Anterior cingulate cortex (tissue), 58 donors: ENCODE measurements around the gene OR6N2.

Experiments used
- DNase-seq, 58 donors: peaks; one replicate each; lab custom pipeline; 2025; lab: John Stamatoyannopoulos, UW

Gene OR6N2

DNA sequence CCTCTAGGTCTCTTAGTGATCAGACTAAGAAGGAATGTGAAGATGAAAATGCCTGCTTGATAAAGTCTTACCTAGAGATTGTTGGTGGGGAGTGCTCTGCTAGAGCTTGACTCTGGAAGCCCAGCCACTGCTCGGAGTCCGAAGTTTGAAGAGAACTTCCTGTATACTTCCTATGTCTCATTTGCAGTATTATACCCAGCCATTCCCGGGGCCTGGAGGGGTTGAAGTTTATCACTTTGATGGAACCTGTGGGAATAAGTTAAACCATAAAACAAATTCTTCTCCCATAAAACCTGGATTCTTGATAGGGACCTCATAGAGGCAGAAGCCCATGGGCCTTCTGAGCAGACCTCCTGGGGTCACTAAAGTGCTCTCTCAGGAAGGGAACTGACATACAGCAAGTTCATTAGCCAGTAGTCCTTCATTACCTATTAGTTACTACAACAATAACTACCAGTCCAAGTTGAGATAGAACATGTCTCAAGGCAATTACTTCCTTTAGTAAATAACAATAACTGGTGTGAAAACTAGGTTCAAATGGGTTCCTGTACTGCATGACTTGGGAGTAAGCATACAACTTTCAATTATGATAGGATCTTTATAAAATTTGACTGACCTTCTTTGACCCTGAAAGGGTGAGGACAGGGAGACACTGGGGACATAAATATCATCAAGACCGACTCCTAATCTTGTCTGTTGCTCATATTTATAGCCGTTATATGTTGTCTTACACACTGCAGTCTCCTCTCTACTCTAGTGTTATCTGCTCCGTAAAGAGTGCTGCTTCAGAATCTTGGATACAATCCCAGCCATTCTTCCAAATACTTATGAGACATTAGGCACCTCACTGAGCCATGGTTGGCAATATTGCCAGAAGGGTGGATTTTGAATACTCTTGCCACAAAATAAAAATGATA lies 8.8 kb downstream of the OR6N2 start, which contains the start of gene OR6N1:
Gene OR6N1, minus strand, starts transcription at position 246 of the 917 bp plus-strand sequence. CDS start 5,513 bp downstream, outside the sequence.
- DNase-seq = no peak

DNA sequence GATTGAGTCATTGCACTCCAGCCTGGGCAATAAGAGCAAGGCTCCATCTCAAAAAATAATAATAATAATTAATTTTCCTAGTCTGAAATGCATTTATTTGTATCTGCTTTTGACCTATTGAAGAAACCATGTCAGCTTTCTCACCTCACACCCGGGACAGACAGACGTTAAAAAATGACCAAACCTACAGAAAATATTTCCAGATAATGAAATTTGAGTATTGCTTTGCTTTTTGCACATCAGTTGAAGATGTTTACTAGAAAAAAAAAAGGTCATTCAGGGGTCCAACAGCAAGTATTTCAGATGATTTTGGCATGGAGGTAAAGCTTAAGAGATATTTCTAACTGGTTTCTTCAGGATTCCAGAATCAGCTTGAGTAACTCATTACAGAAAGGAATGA lies 26.6 kb downstream of the OR6N2 start, which contains the start of gene OR6K6:
Gene OR6K6, plus strand, starts transcription at position 301 of the 400 bp plus-strand sequence. CDS start 168 bp downstream, outside the sequence.
- no peak for DNase-seq

DNA sequence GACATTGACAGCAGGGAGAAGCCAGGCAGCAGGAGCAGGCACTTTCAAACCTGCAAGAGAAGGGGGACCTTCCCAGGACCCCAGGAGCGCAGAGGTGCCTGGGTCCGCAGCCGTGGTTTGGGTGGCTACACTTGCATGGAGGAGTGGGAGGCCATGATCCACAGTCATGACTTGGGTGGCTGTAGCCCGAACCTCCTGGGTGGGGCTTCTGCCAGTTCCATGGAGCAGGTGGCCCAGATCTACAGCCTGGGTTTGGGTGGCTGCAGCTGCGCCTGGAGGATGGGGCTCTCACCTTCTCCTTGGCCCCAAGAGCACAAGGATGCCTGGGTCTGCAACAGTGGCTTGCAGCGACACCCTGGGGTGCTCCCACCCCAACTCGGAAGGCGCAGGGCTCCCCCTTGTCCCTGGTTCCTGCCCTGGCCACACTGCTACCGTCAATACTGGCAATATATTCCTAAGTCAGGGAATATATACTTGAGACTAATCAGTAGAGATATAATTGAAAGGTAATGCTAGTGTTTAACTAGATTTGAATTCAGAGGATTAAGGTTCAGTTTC lies 28.8 kb downstream of the OR6N2 start:
- DNase-seq = no peak

DNA sequence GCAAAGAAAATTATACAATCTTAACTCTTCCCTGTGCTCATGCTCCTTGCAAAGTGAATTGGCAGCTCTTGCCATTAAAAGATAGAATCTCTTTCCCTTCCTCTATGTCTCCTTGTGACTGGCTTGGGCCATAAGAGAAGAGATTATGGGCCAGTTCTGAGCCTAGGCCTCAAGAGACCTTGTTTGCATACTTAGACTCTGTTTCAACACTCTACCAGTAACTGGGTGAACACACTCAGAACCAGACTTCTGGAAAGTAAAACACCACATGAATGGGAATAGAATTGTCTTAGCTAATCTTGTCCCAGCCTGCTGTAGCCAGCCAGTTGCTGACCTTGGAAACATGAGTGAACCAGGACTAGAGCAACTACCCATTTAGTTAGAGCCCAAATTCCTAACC lies 45.2 kb downstream of the OR6N2 start:
- no peak for DNase-seq

DNA sequence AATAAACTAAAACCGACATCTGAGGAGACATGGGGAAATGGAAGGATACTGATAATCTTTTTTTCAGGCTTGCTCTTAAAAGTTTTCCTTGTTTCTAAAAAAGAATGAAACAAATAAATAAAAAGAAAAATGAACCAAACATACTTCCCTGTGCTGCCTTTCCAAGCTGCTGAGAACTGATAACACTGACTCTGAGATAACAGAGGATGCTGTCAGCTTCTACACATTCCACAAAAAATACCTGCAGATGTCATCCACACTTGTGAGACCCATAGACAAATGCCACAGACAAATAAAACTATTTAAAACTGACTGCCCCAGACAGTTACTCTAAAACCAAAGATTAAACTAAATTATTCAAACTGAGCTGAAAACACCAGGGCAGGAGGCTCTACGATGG lies 48.5 kb downstream of the OR6N2 start:
- no peak for DNase-seq

DNA sequence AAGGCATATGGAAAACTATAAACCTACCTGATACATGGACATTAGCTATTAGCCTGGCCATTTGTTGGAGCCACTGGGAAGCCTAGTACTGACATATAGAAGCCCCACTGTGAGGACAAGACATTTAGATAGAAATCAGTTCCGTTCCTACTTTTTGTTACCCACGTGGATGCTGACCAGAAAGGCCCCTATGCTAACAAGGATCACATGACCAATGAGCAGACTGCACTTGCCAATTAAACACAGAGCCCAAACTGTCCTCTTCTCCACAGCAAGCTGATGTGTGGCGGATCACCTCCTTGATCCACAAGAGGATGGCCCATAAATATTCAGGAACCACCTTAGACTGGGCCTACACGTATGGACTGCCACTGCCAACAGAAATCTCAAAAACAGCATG lies 49.3 kb downstream of the OR6N2 start:
- DNase-seq = no peak

DNA sequence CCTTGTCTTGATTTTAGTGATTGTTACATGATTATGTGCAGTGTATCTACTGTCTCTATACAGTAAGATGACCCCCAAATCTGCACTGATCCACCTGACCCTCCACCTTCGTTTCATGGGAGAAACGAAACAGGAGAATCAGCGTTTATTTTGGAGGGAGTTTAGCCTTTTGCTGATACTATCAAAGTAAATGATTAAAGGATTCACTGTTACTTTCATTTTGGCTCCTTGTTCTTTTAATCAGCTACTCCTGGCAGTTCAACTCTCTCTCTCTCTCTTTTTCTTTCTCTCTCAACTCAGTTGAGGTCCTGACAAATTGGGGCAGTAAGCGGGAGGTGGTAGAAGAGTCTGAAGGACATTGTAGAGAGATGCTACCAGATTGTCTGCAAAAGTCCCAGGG lies 50.6 kb downstream of the OR6N2 start:
- DNase-seq = no peak

DNA sequence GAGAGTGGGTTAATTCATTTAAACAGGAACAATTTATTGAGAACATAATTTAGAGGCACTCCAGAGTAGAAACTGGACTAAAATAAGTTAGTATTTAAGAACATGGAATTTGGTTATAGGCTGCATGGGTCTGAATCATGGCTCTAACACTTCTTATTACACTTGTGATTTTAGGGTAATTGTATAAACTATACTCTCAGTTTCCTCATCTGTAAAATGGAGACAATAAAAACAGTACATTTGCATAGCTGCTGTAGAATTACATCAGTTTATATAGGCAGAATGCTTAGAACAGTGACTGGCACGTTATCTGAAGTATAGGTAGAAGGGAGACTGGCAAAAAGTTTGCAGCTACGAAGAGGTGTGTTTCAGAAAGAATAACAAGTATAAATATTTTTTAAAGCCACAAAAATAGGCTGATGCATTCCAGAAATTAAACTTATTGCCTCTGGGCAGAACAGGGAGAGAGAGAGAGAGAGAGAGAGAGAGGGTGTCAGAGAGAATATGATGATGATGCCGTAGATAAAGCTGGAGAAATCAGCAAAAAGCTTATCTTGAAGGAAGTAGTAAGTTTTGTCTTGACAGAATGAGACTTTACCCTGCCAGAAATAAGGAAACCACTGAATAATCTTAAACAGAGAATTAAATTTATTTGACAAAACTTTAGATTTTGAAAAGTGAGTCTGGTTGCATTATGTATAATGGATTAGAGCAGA lies 52.3 kb downstream of the OR6N2 start:
- no peak for DNase-seq

DNA sequence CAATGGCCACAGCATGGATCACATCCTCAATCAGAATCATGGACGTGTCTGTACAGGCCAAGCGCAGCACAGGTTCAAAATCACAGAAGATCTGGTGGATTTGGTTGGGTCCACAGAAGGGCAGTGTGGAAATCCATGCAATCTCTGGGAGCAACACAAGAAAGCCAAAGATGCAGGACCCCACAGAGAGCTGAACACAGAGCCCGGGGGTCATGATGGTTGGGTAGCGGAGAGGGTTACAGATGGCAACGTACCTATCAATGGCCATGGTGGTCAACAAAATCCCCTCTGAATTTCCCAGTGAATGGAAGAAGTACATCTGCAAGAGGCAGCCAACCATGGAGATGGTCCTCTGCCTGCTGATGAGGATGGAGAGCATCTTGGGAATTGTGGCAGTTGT lies 56.6 kb downstream of the OR6N2 start:
- DNase-seq = no peak
